ENCODE data around the gene ZNF516. TPM values are rescaled to one million over a fixed set of nuclear protein-coding genes. Genes with fewer than 3 reads are reported as not detected.

Gene ZNF516
- total RNA-seq, 1 donor from 2014 or later = 21.6 TPM

GRCh38 chr18:76391746-76392145 is 103.3 kb downstream of the ZNF516 start:
- no peak for DNase-seq (ENCODE audit: low spot score in 2 of 2)
- Histone ChIP-seq H3K27me3 (no peaks in the 10 kb centered on the region), H3K27ac (no peak overlapping the region), H3K36me3 (peaks cover 0 to 2% of the 10 kb centered on the region in 2 donors), H3K4me3 (no peak overlapping the region), H3K9me3 (no peaks in the 10 kb centered on the region), H3K4me1 (no peaks in the 10 kb centered on the region)
- intact Hi-C loops (cut with DNase I) = no loop called here
- no peak for TF ChIP-seq CTCF (IDR thresholded peaks at IDR 0.05)

GRCh38 chr18:76391038-76391437 is 104.0 kb downstream of the ZNF516 start:
- no peaks in the 10 kb centered on the region for H3K36me3 ChIP-seq
- no peak overlapping the region for H3K27ac ChIP-seq
- no peaks in the 10 kb centered on the region for H3K4me1 ChIP-seq
- no peaks in the 10 kb centered on the region for H3K9me3 ChIP-seq
- H3K4me3 ChIP-seq = no peak overlapping the region
- TF ChIP-seq CTCF (IDR thresholded peaks at IDR 0.05) = no peak
- intact Hi-C loops (cut with DNase I) = no loop called here
- no peaks in the 10 kb centered on the region for H3K27me3 ChIP-seq
- no peak for DNase-seq (ENCODE audit: low spot score in 2 of 2)

GRCh38 chr18:76390452-76391035 is 104.5 kb downstream of the ZNF516 start:
- intact Hi-C loops (cut with DNase I) = no loop called here
- Histone ChIP-seq H3K9me3 (no peaks in the 10 kb centered on the region), H3K27ac (no peak overlapping the region), H3K36me3 (no peaks in the 10 kb centered on the region), H3K4me1 (no peaks in the 10 kb centered on the region), H3K4me3 (no peak overlapping the region), H3K27me3 (no peaks in the 10 kb centered on the region)
- DNase-seq (ENCODE audit: low spot score in 2 of 2) = no peak
- no peak for TF ChIP-seq CTCF (IDR thresholded peaks at IDR 0.05)

GRCh38 chr18:76389716-76390115 is 105.3 kb downstream of the ZNF516 start:
- TF ChIP-seq CTCF (IDR thresholded peaks at IDR 0.05) = no peak
- no peaks in the 10 kb centered on the region for H3K36me3 ChIP-seq
- H3K27ac ChIP-seq = no peak overlapping the region
- DNase-seq (ENCODE audit: low spot score in 2 of 2) = no peak
- no peaks in the 10 kb centered on the region for H3K27me3 ChIP-seq
- no peaks in the 10 kb centered on the region for H3K4me1 ChIP-seq
- H3K9me3 ChIP-seq = no peaks in the 10 kb centered on the region
- intact Hi-C loops (cut with DNase I) = no loop called here
- no peak overlapping the region for H3K4me3 ChIP-seq

- Histone ChIP-seq H3K27ac (no peak overlapping the region), H3K9me3 (no peaks in the 10 kb centered on the region), H3K27me3 (no peaks in the 10 kb centered on the region), H3K4me1 (no peaks in the 10 kb centered on the region), H3K4me3 (no peak overlapping the region), H3K36me3 (no peaks in the 10 kb centered on the region)
- TF ChIP-seq CTCF (IDR thresholded peaks at IDR 0.05) = no peak
- intact Hi-C loops (cut with DNase I) = no loop called here
- peak in 1 of 2 donors; percentile 52 for DNase-seq (ENCODE audit: low spot score in 2 of 2)
Observed at GRCh38 chr18:76388891-76389423, 106.1 kb downstream of the ZNF516 start.

Measured in ascending aorta (tissue), 2 donors.